ENCODE measurements around the gene CELF4.

Gene CELF4

GRCh38 chr18:37449618-37450017 lies 116.0 kb downstream of the CELF4 start:
- Histone ChIP-seq H3K9me3 (ENCODE audit: severe bottlenecking) (no peaks in the 10 kb centered on the region), H3K27me3 (ENCODE audit: insufficient read depth, low read depth, severe bottlenecking) (no peaks in the 10 kb centered on the region), H3K36me3 (no peaks in the 10 kb centered on the region), H3K27ac (no peak overlapping the region), H3K4me3 (ENCODE audit: low read depth, low read length) (no peak overlapping the region)
- no peak for DNase-seq
- TF ChIP-seq CTCF (IDR thresholded peaks at IDR 0.05; ENCODE audit: low read depth, low read length), result no peak

- TF ChIP-seq CTCF (IDR thresholded peaks at IDR 0.05; ENCODE audit: low read depth, low read length), result no peak
- Histone ChIP-seq H3K9me3 (ENCODE audit: severe bottlenecking) (no peaks in the 10 kb centered on the region), H3K27ac (no peak overlapping the region), H3K27me3 (ENCODE audit: insufficient read depth, low read depth, severe bottlenecking) (no peaks in the 10 kb centered on the region), H3K36me3 (no peaks in the 10 kb centered on the region), H3K4me3 (ENCODE audit: low read depth, low read length) (no peak overlapping the region)
- DNase-seq, result no peak
Measured at GRCh38 chr18:37448946-37449345, 116.7 kb downstream of the CELF4 start.

GRCh38 chr18:37447962-37448888 lies 117.4 kb downstream of the CELF4 start:
- no peaks in the 10 kb centered on the region for H3K36me3 ChIP-seq
- H3K9me3 ChIP-seq (ENCODE audit: severe bottlenecking), result no peaks in the 10 kb centered on the region
- H3K27me3 ChIP-seq (ENCODE audit: insufficient read depth, low read depth, severe bottlenecking), result no peaks in the 10 kb centered on the region
- DNase-seq, result no peak
- H3K27ac ChIP-seq, result no peak overlapping the region
- H3K4me3 ChIP-seq (ENCODE audit: low read depth, low read length), result no peak overlapping the region
- no peak for TF ChIP-seq CTCF (IDR thresholded peaks at IDR 0.05; ENCODE audit: low read depth, low read length)

- no peaks in the 10 kb centered on the region for H3K9me3 ChIP-seq (ENCODE audit: severe bottlenecking)
- no peak for TF ChIP-seq CTCF (IDR thresholded peaks at IDR 0.05; ENCODE audit: low read depth, low read length)
- DNase-seq, result no peak
- no peak overlapping the region for H3K4me3 ChIP-seq (ENCODE audit: low read depth, low read length)
- no peaks in the 10 kb centered on the region for H3K27me3 ChIP-seq (ENCODE audit: insufficient read depth, low read depth, severe bottlenecking)
- H3K36me3 ChIP-seq, result no peaks in the 10 kb centered on the region
- H3K27ac ChIP-seq, result no peak overlapping the region
Measured at GRCh38 chr18:37445836-37446235, 119.8 kb downstream of the CELF4 start.

- H3K4me3 ChIP-seq (ENCODE audit: low read depth, low read length), result no peak overlapping the region
- no peaks in the 10 kb centered on the region for H3K27me3 ChIP-seq (ENCODE audit: insufficient read depth, low read depth, severe bottlenecking)
- TF ChIP-seq CTCF (IDR thresholded peaks at IDR 0.05; ENCODE audit: low read depth, low read length), result no peak
- H3K36me3 ChIP-seq, result no peaks in the 10 kb centered on the region
- peak; percentile 61 for DNase-seq
- H3K9me3 ChIP-seq (ENCODE audit: severe bottlenecking), result no peaks in the 10 kb centered on the region
- H3K27ac ChIP-seq, result no peak overlapping the region
Measured at GRCh38 chr18:37445368-37445767, 120.2 kb downstream of the CELF4 start.
